ENCODE results near the gene NAT8L. TPM values are rescaled to one million over a fixed set of nuclear protein-coding genes. Genes with fewer than 3 reads are reported as not detected.

The NAT8L gene
- total RNA-seq, 1 experiment from 2014 or later, result 3.8 TPM

DNA sequence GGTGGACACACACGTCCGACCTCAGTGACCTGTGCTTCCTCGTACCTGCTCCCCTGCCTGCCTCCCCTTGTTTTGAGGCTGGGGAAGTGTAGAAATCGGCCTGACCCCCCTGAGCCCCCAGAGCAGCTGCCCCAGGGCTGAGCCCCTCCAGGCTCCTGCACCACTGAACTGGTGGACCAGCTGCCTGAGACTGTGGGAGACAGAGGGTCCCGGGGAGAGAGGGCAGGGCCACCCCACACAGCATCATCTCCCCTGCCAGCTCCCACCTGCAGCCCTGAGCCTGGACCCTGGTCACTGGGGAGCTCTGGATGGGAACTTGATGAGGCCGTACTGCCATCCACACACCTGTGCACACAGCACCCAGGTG lies 15.0 kb upstream of the NAT8L start:
- in situ Hi-C loops (cut with HindIII; ENCODE audit: low pct_unique_long_range_greater_than_20kb, low sequenced_read_pairs), result no loop called here
- no peak for DNase-seq (ENCODE audit: low read depth, low spot score)

GRCh38 chr4:2044542-2045517 lies 14.3 kb upstream of the NAT8L start:
- in situ Hi-C loops (cut with HindIII; ENCODE audit: low pct_unique_long_range_greater_than_20kb, low sequenced_read_pairs), result no loop called here
- DNase-seq (ENCODE audit: low read depth, low spot score), result no peak

DNA sequence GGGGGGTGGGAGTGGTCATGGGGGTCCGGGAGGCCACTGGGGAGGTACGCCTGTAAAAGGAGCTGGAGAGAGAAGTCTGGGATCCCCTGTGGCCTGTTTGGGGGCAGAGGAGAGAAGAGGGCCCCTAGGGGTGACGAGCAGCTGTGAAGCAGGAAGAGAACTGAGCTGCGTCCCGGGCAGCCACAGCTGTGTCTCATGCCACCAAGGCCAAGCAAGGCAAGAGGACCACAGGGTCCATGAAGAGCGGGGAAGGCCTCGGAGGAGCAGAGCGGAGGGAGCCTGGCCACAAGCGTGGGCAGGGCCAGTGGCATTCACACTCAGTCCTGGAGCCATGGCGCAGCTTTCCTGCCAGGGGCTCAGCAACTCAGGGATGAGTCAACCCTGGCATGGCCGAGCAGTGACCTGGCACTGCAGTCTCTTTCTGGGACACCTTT lies 13.6 kb upstream of the NAT8L start:
- no peak for DNase-seq (ENCODE audit: low read depth, low spot score)
- in situ Hi-C loops (cut with HindIII; ENCODE audit: low pct_unique_long_range_greater_than_20kb, low sequenced_read_pairs), result no loop called here

GRCh38 chr4:2046031-2046961 lies 12.8 kb upstream of the NAT8L start:
- in situ Hi-C loops (cut with HindIII; ENCODE audit: low pct_unique_long_range_greater_than_20kb, low sequenced_read_pairs), result no loop called here
- no peak for DNase-seq (ENCODE audit: low read depth, low spot score)

DNA sequence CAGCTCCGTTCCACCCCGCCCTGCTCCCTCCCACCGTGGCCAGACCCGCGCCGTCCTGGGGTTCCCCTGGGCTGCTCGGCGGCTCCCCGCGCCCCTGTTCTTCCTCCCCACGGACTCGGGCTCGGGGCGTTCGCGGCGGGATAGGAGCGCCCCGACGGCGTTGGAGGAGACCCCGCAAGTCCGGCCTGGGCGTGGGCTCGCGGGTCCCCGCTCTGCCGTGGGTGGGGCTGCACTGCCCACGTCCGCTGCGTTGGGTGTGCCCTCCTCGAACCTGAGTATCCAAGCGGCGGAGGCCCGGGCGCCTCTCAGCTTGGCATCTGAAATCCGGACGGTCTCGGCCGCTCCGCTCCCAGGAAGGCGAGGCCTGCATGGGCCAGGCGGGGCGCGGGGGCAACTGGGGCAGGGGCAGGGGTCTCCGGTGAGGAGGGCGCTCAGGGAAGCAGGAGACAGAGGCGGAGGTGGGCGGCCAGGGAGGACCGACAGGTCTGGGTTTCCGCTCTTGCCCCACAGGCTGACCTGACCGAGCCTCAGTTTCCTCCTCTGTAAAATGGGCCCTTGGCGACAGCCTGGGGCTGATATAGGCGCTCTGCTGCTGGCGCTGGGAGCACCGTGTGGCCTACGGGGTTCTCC lies 12.0 kb upstream of the NAT8L start:
- DNase-seq (ENCODE audit: low read depth, low spot score), result no peak
- in situ Hi-C loops (cut with HindIII; ENCODE audit: low pct_unique_long_range_greater_than_20kb, low sequenced_read_pairs), result no loop called here

DNA sequence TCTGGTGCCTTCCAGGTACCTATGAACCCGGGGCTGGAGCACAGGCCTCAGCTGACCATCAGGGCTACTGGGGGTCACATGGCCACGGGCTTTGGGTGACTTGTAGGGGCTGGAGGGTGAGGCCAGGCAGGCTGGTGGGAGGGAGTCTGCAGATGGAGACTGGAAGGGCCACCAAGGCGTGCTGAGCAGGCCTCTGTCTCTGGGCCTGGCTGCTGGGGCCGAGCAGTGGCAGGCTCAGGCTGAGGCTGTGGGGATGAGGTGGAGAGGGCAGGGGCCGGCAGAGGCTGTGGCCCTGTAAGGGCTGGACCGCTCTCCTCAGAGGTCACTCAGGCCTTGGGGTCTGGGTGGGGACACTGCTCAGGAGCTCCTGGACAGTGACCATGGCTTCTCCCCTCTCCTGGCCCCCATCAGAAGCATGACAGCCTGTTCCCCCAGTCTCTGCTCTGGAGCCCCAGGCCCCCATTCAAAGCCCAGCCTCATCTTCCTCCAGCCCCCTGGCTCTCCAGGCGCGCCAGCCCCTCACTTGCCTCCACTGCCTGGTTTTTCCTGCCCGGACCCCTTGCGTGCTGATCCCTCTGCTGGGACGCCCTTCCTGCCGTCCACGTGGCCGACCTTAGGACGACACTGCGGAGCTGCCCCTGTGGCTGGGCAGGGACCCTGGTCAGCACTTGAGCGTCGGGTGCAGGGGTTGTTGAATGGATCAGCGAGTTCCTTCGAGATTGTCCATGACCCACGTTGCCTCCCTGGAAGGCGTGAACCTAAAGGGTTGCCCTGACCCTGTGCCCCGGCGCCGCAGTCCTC lies 11.1 kb upstream of the NAT8L start:
- no peak for DNase-seq (ENCODE audit: low read depth, low spot score)
- in situ Hi-C loops (cut with HindIII; ENCODE audit: low pct_unique_long_range_greater_than_20kb, low sequenced_read_pairs), result no loop called here

GRCh38 chr4:2048831-2049230 lies 10.3 kb upstream of the NAT8L start:
- in situ Hi-C loops (cut with HindIII; ENCODE audit: low pct_unique_long_range_greater_than_20kb, low sequenced_read_pairs), result no loop called here
- no peak for DNase-seq (ENCODE audit: low read depth, low spot score)

DNA sequence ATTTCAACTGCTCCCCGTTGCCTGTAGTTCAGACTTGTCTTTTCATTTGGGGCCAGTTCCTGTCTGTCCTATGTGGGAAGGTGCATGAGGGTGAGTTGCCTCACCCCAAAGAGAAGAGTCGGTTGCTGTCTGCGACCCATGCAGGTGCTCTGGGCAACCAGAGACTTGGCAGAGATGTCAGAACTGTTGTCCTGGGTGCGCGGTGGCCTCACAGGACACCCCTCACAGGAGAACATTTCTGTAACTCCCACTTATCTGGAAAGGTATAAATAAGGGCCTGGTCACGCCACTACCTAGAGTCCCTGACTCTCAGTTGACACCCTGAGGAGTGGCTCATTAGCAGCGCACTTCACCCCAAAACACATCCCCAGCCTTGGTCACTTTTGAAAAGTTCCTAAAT lies 9.7 kb upstream of the NAT8L start:
- in situ Hi-C loops (cut with HindIII; ENCODE audit: low pct_unique_long_range_greater_than_20kb, low sequenced_read_pairs), result no loop called here
- no peak for DNase-seq (ENCODE audit: low read depth, low spot score)

- no peak for DNase-seq (ENCODE audit: low read depth, low spot score)
- in situ Hi-C loops (cut with HindIII; ENCODE audit: low pct_unique_long_range_greater_than_20kb, low sequenced_read_pairs), result no loop called here
Observed at GRCh38 chr4:2049811-2050210, 9.3 kb upstream of the NAT8L start.

GRCh38 chr4:2051086-2051485 lies 8.0 kb upstream of the NAT8L start:
- in situ Hi-C loops (cut with HindIII; ENCODE audit: low pct_unique_long_range_greater_than_20kb, low sequenced_read_pairs), result no loop called here
- DNase-seq (ENCODE audit: low read depth, low spot score), result no peak

- in situ Hi-C loops (cut with HindIII; ENCODE audit: low pct_unique_long_range_greater_than_20kb, low sequenced_read_pairs), result no loop called here
- no peak for DNase-seq (ENCODE audit: low read depth, low spot score)
Observed at GRCh38 chr4:2054217-2054616, 4.9 kb upstream of the NAT8L start.

GRCh38 chr4:2057382-2058065 lies 1.6 kb upstream of the NAT8L start:
- DNase-seq (ENCODE audit: low read depth, low spot score), result no peak
- in situ Hi-C loops (cut with HindIII; ENCODE audit: low pct_unique_long_range_greater_than_20kb, low sequenced_read_pairs), result no loop called here

GRCh38 chr4:2058264-2059045 lies 672 bp upstream of the NAT8L start:
- DNase-seq (ENCODE audit: low read depth, low spot score), result no peak
- in situ Hi-C loops (cut with HindIII; ENCODE audit: low pct_unique_long_range_greater_than_20kb, low sequenced_read_pairs), result no loop called here

- DNase-seq (ENCODE audit: low read depth, low spot score), result no peak
- in situ Hi-C loops (cut with HindIII; ENCODE audit: low pct_unique_long_range_greater_than_20kb, low sequenced_read_pairs), result no loop called here
Observed at GRCh38 chr4:2059726-2060602, 837 bp downstream of the NAT8L start.

GRCh38 chr4:2060611-2061185 lies 1.6 kb downstream of the NAT8L start:
- DNase-seq (ENCODE audit: low read depth, low spot score), result no peak
- in situ Hi-C loops (cut with HindIII; ENCODE audit: low pct_unique_long_range_greater_than_20kb, low sequenced_read_pairs), result no loop called here

Data from SK-MEL-5 (cell line).